A673 (cell line): ENCODE data around the gene REXO1.

Experiments used
- CTCF ChIP-seq: fragments of 300-800, 200-600 bp; sonication (generic); conservative IDR thresholded peaks from 2 replicates; pipeline ENCODE4 v1.5.1; 2017; ENCODE audit warnings: low read depth, mild to moderate bottlenecking, antibody characterized with exemption, low read length, moderate library complexity, mixed read lengths
- EZH2 ChIP-seq: fragments of 200-600 bp; sonication (generic); IDR thresholded peaks from 2 replicates; pipeline ENCODE4 v1.6.1; 2017; ENCODE audit warnings: borderline replicate concordance, low read depth, mild to moderate bottlenecking, mixed read lengths, antibody characterized with exemption, low read length; ENCODE audit not compliant: poor library complexity, severe bottlenecking

DNA sequence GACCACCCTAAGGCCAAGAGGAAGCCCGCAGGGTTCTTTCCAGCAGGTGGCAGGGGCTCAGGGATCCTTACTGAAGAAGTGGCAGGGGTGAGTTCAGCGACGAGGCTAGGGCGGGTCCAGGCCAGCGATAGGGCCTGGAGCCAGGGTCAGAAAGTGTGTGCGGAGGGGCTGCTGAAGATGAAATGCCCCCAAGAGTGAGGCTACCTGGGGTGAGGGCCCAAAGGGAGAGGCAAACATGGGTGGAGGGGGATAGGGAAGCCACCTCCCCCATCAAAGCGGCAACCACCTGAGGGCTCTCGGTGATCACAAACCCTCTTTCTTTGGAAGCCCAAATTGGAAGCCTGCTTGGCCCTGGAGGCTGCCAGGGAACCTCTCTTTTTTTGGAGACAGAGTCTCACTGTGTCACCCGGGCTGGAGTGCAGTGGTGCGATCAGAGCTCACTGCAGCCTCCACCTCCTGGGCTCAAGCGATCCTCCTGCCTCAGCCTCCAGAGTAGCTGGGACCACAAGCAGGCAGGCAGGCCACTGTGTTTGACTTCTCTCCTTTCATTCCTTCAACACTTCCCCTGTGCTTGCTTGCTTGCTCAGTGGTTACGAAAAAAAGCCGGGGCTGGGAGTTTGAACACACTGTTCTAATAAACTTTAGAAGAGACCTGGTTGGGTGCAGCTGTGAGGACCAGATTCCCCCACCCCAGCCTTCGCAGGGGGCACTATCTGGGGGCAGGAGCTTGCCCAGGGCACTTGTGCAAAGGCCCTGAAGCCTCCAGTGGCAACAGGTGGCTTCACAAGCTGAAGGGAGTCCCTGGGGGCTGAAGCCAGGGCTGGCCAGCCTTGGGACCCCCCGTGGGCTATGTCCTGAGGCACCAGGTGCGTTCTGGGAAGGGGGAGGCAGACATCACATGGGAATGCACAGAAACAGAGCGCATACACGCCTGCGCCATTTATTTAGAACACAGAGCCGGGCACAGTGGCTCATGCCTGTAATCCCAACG, 34.8 kb downstream of the REXO1 start:
- TF ChIP-seq CTCF (no peak; the same call in 1 of the 2 replicates), EZH2 (no peak)
